ENCODE measurements around the gene SPTLC1.
"Not testable (repeated sequence)": the region's sequence is repeated elsewhere in the genome, so short reads cannot be mapped to it uniquely, and the experiment has no call there.

SPTLC1 gene

DNA sequence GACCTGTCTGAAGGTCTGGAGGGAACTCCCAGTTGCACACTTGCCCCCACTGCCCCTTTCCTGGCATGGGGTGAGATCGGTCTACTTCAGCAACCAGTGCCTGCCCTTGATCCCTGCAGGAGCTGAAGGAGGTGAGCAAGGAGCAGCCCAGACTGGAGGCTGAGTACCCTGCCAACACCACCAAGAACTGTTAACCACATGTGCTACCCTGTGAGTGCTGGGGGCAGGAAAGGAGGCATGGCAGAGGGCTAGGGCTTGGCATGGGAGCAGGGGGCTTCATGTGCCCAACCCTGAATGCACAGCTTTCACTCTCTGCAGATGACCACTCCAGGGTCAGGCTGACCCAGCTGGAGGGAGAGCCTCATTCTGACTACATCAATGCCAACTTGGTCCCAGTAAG, 17.3 kb upstream of the SPTLC1 start:
- Mint-ChIP-seq H3K36me3 (peaks cover 4% of the 10 kb centered on the region), H3K4me3 (no peak overlapping the region), H3K27ac (no peak overlapping the region), H3K27me3 (peaks cover 19% of the 10 kb centered on the region), H3K9me3 (ENCODE audit: low read depth) (no peaks in the 10 kb centered on the region), H3K4me1 (ENCODE audit: low read depth) (peaks cover 8% of the 10 kb centered on the region)

DNA sequence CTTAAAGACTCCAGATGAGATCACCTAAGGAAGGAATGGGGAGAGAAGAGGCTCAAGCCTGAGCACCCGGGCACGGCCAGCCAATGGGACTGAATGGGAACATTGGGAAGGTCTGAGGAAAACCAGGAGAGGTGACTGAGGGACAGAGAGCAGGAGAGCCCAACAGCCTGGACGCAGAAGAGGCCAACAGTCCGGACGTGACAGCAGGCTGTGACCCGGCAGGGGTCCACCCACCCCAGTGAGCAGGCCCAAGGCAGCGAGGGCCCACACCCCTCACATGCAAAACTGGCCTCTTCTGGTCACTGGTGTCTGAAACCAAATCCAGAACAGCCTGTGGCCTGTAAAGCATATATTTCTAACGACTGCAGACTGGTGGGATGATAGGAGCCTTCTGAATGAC, 7.6 kb upstream of the SPTLC1 start:
- Mint-ChIP-seq H3K27ac (no peak overlapping the region), H3K36me3 (no peaks in the 10 kb centered on the region)

DNA sequence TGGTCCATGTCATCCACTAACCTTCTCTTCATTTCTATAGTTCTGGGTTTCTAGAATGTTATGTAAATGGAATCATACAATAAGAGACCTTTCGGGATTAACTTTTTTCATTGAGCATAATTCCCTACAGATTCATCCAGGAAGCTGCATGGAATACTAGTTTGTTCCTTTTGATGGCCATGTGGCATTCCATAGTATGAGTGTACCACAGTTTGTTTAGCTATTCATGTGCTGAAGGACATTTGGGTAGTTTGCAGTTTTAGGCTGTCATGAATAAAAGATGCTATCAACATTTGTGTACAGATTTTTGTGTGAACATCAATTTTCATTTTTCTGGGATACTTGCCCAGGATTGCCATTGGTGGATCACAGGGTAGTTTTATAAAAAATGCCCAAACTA, 6.8 kb upstream of the SPTLC1 start:
- no peak overlapping the region for H3K27ac Mint-ChIP-seq
- H3K4me3 Mint-ChIP-seq = no peak overlapping the region
- H3K9me3 Mint-ChIP-seq (ENCODE audit: low read depth) = no peaks in the 10 kb centered on the region
- no peaks in the 10 kb centered on the region for H3K36me3 Mint-ChIP-seq
- no peaks in the 10 kb centered on the region for H3K27me3 Mint-ChIP-seq
- no peaks in the 10 kb centered on the region for H3K4me1 Mint-ChIP-seq (ENCODE audit: low read depth)

More for the DNA sequence above, 7.6 kb upstream of the SPTLC1 start:
- Mint-ChIP-seq H3K4me3 (no peak overlapping the region), H3K9me3 (ENCODE audit: low read depth) (no peaks in the 10 kb centered on the region), H3K27me3 (no peaks in the 10 kb centered on the region), H3K4me1 (ENCODE audit: low read depth) (no peaks in the 10 kb centered on the region)

DNA sequence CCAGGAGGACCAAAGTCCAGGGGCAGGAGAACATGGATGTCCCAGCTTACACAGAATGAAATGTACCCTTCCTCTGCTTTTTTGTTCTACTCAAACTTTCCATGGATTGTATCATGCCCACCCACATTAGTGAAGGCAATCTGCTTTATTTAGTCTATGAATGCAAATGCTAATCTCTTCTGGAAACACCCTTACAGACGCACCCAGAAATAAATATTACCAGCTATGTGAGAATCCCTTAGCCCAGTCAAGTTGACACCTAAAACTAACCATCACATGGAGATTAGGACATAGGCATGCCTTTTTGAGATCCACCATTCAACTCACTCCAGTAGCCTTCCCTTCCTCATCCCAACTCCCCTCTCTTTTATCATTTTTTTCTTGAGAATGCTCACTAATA, 6.1 kb upstream of the SPTLC1 start:
- H3K27me3 Mint-ChIP-seq = no peaks in the 10 kb centered on the region
- H3K4me3 Mint-ChIP-seq = no peak overlapping the region
- no peaks in the 10 kb centered on the region for H3K9me3 Mint-ChIP-seq (ENCODE audit: low read depth)
- H3K36me3 Mint-ChIP-seq = no peaks in the 10 kb centered on the region
- H3K27ac Mint-ChIP-seq = no peak overlapping the region
- H3K4me1 Mint-ChIP-seq (ENCODE audit: low read depth) = peaks cover 1% of the 10 kb centered on the region

DNA sequence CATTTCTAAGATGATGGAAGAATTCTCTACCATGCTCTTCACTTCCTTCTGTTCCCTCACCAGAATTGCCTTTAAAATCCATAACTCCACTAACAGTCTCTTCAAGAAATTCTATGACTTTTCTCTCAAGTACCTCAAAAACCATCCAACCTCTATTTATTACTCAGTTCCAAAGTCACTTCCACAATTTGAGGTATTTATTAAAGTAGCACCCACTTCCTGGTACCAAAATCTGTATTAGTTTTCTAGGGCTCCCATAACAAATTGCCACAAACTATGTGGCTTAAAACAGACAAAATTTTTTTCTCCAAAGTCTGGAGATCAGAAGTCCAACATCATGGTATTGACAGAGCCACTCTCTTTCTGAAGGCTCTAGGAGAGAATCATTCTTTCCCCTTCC, 4.9 kb upstream of the SPTLC1 start:
- Mint-ChIP-seq H3K27ac (no peak overlapping the region), H3K9me3 (ENCODE audit: low read depth) (no peaks in the 10 kb centered on the region), H3K4me3 (no peak overlapping the region), H3K36me3 (no peaks in the 10 kb centered on the region), H3K27me3 (no peaks in the 10 kb centered on the region), H3K4me1 (ENCODE audit: low read depth) (peaks cover 5% of the 10 kb centered on the region)

DNA sequence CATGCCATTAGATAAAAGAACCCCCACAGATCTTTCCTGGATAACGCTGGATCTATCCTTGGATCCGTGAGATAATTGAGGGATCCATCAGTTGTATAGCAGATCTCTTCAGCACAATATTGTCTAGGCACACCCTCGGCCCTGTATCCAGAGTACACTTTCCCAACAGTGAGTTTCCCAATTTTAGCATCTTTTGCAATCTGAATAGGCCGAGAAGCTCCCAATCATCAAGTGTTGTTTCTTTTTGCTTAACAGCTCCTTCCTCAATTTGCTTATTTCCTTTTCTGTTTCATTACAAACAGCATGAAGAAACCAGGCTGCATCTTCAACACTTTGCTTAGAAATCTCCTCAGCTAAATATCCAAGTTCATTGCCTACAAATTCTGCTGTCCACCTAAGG, 4.4 kb upstream of the SPTLC1 start:
- H3K27ac Mint-ChIP-seq = no peak overlapping the region
- no peaks in the 10 kb centered on the region for H3K27me3 Mint-ChIP-seq
- no peaks in the 10 kb centered on the region for H3K9me3 Mint-ChIP-seq (ENCODE audit: low read depth)
- H3K36me3 Mint-ChIP-seq = no peaks in the 10 kb centered on the region
- peaks cover 7% of the 10 kb centered on the region for H3K4me1 Mint-ChIP-seq (ENCODE audit: low read depth)
- no peak overlapping the region for H3K4me3 Mint-ChIP-seq

DNA sequence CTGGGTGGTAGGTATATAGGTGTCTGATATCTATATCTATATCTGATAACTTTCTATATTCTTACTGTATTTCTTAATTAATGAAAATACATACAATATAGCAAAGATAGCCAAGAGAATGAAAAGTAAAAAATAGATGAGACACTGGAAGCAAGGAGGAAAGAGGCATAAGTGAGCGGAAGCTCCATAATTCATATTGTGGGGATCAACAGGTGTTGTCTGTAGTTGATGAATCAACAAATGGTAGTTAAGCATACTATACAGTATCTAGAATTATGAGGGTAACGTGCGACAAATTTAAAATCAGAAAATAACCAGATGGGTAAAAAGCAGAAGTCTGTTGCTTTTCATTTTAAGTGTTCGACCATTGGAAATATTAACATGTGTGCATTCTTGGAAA, 7.1 kb downstream of the SPTLC1 start:
- Mint-ChIP-seq H3K27ac (no peak overlapping the region), H3K36me3 (peaks cover 12% of the 10 kb centered on the region), H3K4me3 (no peak overlapping the region), H3K27me3 (no peaks in the 10 kb centered on the region), H3K9me3 (ENCODE audit: low read depth) (no peaks in the 10 kb centered on the region), H3K4me1 (ENCODE audit: low read depth) (peaks cover 26% of the 10 kb centered on the region)

DNA sequence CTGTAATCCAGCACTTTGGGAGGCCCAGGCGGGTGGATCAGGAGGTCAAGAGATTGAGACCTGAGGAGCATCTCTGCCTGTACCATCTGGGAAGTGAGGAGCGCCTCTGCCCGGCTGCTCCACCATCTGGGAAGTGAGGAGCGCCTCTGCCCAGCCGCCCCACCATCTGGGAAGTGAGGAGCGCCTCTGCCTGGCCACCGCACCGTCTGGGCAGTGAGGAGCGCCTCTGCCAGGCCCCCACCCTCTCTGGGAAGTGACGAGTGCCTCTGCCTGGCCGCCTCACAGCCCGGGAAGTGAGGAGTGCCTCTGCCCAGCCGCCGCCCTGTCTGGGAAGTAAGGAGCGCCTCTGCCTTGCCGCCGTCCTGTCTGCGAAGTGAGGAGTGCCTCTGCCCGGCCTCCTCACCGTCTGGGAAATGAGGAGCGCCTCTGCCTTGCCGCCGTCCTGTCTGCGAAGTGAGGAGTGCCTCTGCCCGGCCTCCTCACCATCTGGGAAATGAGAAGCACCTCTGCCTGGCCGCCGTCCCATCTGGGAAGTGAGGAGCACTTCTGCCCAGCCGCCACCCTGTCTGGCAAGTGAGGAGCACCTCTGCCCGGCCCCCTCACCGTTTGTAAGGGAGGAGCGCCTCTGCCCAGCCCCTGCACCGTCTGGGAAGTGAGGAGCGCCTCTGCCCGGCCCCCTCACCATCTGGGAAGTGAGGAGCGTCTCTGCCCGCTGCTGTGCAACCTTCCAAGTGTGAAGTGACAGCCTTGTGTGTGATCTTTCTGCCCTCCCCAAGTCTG, 9.6 kb downstream of the SPTLC1 start:
- not testable (repeated sequence) for H3K27ac Mint-ChIP-seq; H3K27me3 Mint-ChIP-seq; H3K9me3 Mint-ChIP-seq (ENCODE audit: low read depth); H3K4me3 Mint-ChIP-seq
- H3K36me3 Mint-ChIP-seq = peaks cover 17% of the 10 kb centered on the region
- H3K4me1 Mint-ChIP-seq (ENCODE audit: low read depth) = peaks cover 16% of the 10 kb centered on the region

DNA sequence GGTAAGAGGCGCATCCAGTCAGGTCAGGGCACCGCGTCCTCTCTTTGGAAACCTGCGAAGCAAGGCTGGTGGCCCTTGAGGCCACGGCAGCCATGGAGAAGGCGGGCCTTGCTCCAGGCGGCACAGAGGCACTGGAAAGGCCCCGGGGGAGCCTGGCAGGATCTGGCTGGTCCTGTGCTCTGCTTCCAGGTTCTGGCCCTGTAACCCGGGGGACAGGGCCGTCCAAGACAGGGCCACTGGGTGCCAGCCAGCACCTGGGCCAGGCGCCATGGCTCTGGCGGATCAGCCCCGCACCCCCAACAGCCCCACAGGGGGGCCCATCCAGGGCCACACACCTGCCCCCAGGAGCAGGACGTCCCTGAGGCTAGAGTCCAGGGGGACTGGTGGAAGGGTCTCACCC, 11.6 kb downstream of the SPTLC1 start:
- H3K9me3 Mint-ChIP-seq (ENCODE audit: low read depth); H3K27ac Mint-ChIP-seq; H3K27me3 Mint-ChIP-seq; H3K4me3 Mint-ChIP-seq: not testable (repeated sequence)
- peaks cover 22% of the 10 kb centered on the region for H3K4me1 Mint-ChIP-seq (ENCODE audit: low read depth)
- H3K36me3 Mint-ChIP-seq = peaks cover 22% of the 10 kb centered on the region

DNA sequence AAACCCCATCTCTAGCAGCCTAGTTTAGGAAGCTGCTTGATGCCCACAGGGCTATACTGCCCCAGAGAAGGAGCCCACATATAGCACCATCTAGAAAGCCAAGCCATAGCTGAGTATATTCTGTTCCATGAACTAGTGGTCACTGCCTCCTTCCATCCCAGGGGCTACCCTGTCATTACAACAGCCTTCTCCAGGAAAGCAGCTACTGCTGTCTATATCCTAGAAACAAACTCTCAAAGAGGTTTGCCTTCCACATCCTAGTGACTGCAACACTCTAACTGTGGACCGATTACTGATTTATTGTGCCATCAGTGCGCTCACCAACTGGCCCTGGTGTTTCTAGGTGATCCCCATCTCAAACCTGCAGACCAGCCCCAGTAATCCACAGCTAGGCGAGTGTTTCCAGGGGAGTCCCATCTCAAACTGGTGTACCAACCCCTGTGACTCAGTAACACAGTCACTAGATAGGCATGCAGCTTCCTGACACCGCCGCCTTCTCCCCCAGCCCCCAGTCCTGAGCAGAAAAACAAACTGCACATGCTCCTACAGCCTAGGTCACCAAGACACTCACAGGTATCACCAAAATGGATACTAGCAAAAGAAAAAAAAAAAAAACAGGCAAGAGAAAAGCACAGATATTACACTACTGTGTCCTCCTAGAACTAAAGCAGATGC, 14.8 kb downstream of the SPTLC1 start:
- Mint-ChIP-seq H3K4me1 (ENCODE audit: low read depth) (peaks cover 39% of the 10 kb centered on the region), H3K27me3 (no peaks in the 10 kb centered on the region), H3K27ac (no peak overlapping the region), H3K9me3 (ENCODE audit: low read depth) (peaks cover 5% of the 10 kb centered on the region), H3K4me3 (no peak overlapping the region), H3K36me3 (peaks cover 25% of the 10 kb centered on the region)

DNA sequence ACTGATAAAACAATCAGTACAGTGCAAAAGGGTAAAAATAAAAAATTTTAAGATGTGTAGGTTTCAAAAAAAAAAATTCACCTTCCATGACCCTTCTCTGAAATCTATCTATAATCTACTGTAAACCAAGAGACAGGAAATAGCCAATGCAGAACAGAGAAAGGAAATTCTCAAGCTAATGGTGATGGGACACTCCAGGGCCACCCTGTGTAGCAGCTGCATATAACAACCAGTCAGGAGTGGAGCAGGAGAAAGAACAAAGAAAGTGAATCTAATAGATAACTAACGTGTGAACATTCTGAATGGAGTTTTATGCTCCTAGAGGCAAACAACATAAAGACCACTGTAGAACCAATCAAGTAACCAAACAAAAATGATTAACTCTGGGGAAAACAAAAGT, 16.6 kb downstream of the SPTLC1 start:
- no peak overlapping the region for H3K4me3 Mint-ChIP-seq
- peaks cover 56% of the 10 kb centered on the region for H3K4me1 Mint-ChIP-seq (ENCODE audit: low read depth)
- peaks cover 5% of the 10 kb centered on the region for H3K9me3 Mint-ChIP-seq (ENCODE audit: low read depth)
- no peaks in the 10 kb centered on the region for H3K27me3 Mint-ChIP-seq
- peaks cover 25% of the 10 kb centered on the region for H3K36me3 Mint-ChIP-seq
- H3K27ac Mint-ChIP-seq = no peak overlapping the region

DNA sequence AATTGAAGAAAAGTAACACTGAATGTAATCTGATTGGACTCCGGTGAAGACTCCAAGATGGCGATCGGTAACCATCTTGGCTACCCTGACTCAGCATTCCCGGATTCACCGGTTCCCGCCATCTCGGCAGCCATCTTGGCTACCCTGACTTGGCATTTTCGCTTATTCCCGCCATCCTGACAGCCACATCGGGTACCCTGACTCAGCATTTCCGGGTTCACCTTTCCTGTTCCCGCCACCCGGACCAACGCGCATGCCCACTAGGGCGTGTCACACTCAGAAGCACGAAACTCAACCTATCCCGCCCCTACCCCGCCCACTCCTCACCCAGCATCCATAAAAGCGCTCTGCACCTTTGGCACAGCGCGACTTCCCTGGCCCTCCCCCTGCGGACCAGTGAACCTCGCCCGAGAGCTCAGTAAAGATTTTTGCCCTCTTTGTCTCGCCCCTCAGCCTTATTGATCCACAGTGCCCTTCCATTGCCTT, 17.2 kb downstream of the SPTLC1 start:
- H3K9me3 Mint-ChIP-seq (ENCODE audit: low read depth) = peaks cover 5% of the 10 kb centered on the region
- no peaks in the 10 kb centered on the region for H3K27me3 Mint-ChIP-seq
- peaks cover 59% of the 10 kb centered on the region for H3K4me1 Mint-ChIP-seq (ENCODE audit: low read depth)
- peaks cover 21% of the 10 kb centered on the region for H3K36me3 Mint-ChIP-seq
- peak overlapping the region; percentile 46 for H3K4me3 Mint-ChIP-seq
- peak overlapping the region; percentile 22 for H3K27ac Mint-ChIP-seq

DNA sequence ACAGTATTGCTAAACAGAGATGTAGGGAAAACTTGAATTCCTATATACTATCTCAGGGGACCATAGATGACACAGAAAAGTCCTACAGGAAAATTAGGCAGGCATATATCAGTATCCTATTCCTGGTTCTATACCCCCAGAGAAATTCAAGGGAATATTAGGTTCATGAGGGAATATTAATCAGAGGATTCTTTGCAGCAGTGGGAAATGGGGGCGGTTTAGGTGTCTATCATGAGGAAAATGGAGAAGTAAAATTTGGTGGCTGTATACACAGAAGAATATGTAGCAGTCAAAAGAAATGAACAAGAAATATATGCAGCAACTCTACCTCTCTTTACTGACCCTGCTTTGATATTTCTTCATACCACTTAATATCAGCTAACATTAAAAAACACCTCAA, 20.0 kb downstream of the SPTLC1 start:
- peaks cover 52% of the 10 kb centered on the region for H3K4me1 Mint-ChIP-seq (ENCODE audit: low read depth)
- peaks cover 14% of the 10 kb centered on the region for H3K36me3 Mint-ChIP-seq
- H3K27ac Mint-ChIP-seq = peak overlapping the region; percentile 43
- no peaks in the 10 kb centered on the region for H3K27me3 Mint-ChIP-seq
- H3K4me3 Mint-ChIP-seq = no peak overlapping the region
- peaks cover 5% of the 10 kb centered on the region for H3K9me3 Mint-ChIP-seq (ENCODE audit: low read depth)

DNA sequence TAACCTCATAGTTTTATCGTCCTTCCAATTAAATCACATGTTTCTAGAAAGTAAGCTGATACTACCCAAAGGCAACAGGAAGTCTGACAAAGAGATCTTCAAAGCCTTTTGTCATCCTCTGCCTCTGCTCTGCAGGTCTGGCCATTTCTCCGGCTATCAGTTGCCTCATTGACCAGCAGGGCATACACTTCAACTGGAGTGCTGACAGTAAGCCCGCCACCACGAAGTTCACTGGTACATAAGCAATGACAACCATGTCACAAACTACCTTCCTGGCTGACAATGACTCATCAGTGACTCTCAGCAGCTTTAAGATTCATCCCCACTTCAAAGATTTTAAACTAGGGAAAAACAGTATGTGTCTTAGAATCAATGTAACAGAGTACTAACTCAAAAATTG, 20.6 kb downstream of the SPTLC1 start:
- Mint-ChIP-seq H3K4me1 (ENCODE audit: low read depth) (peaks cover 51% of the 10 kb centered on the region), H3K4me3 (peak overlapping the region; percentile 24), H3K27me3 (no peaks in the 10 kb centered on the region), H3K36me3 (peaks cover 14% of the 10 kb centered on the region), H3K27ac (peak overlapping the region; percentile 43), H3K9me3 (ENCODE audit: low read depth) (peaks cover 5% of the 10 kb centered on the region)

DNA sequence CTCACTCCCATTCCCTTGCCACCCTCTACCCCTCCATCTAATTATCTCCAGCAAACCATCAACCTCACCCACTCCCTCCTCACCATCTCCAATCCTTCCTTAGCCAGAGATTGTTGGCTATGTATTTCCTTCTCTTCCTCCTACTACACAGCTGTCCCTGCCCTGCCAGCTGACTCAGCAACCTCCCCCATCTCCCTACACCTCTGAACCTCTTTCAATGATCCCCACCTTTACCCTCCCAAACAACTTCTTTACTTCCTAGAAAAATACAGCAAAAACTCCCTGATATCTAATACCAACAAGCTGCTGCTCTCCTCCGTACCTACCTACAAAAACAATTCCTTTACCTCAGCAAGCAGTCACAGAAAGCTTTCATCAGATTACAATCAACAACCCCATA, 37.3 kb downstream of the SPTLC1 start:
- Mint-ChIP-seq H3K36me3 (peaks cover 11% of the 10 kb centered on the region), H3K4me3 (no peak overlapping the region), H3K27me3 (no peaks in the 10 kb centered on the region), H3K27ac (no peak overlapping the region), H3K4me1 (ENCODE audit: low read depth) (no peaks in the 10 kb centered on the region), H3K9me3 (ENCODE audit: low read depth) (no peaks in the 10 kb centered on the region)

DNA sequence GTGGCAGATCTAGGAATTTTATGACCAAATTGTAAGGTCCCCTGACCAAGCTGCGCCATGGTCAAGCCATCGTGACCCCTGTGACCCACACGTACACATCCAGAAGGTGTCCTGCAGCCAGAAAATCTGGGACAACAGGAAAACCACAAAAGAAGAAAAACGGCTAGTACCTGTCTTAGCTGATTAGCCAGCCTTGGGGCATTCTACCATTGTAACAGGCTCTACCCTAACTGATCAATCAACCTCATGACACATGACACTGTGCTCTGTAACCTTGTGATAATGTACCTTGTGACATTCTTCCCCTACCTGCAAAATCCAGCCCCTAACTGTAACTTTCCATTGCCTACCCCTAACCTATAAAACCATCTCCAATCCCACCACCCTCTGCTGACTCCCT, 43.6 kb downstream of the SPTLC1 start:
- no peaks in the 10 kb centered on the region for H3K4me1 Mint-ChIP-seq (ENCODE audit: low read depth)
- peaks cover 19% of the 10 kb centered on the region for H3K36me3 Mint-ChIP-seq
- H3K27ac Mint-ChIP-seq = peak overlapping the region; percentile 23
- no peaks in the 10 kb centered on the region for H3K9me3 Mint-ChIP-seq (ENCODE audit: low read depth)
- no peaks in the 10 kb centered on the region for H3K27me3 Mint-ChIP-seq
- no peak overlapping the region for H3K4me3 Mint-ChIP-seq
